SK-N-SH (cell line): ENCODE data around the gene C11orf58. TPM values are rescaled to one million over a fixed set of nuclear protein-coding genes. Genes with fewer than 3 reads are reported as not detected.

Experiments
- CTCF ChIA-PET: fragments of 300-600, 350-600 bp; formaldehyde crosslinking; extraction: SDS; loops from one replicate; lab custom pipeline; 2021; lab: Yijun Ruan, JAX
- POLR2A ChIA-PET: fragments of 350-600 bp; sonication (Branson Sonifier 250); formaldehyde crosslinking; extraction: SDS; loops from one replicate; lab custom pipeline; 2020; ENCODE audit warnings: antibody characterized with exemption, inconsistent platforms; lab: Yijun Ruan, JAX
- DNase-seq: peaks from one replicate; pipeline ENCODE4 v3.0.0; 2012
- H2AFZ ChIP-seq: fragments of 200-600 bp; sonication (generic); 2 replicates; pipeline ENCODE4 v1.8.1; 2016; ENCODE audit warnings: antibody characterized with exemption, mild to moderate bottlenecking, low read depth
- H3F3A ChIP-seq: fragments of 200-600 bp; sonication (generic); replicated peaks from 2 replicates; pipeline ENCODE3; 2016; ENCODE audit warnings: antibody characterized with exemption, mild to moderate bottlenecking; ENCODE audit not compliant: insufficient read depth
- H3K27ac ChIP-seq, 2 experiments: fragments of 200-500 bp in 1 of 2; fragments of 200-600 bp in 1 of 2; sonication (Bioruptor generic) in 1 of 2; sonication (generic), shearing (Covaris generic) in 1 of 2; 2 replicates each; pipeline versions ENCODE4 v1.5.1 to v1.6.1; 2014 to 2016; ENCODE audit warnings: low read depth in 2 of 2, inconsistent platforms in 1 of 2, low read length in 1 of 2, mild to moderate bottlenecking in 1 of 2, mixed read lengths in 1 of 2
- H3K27me3 ChIP-seq: fragments of 200-600 bp; sonication (generic), shearing (Covaris generic); 2 replicates; pipeline ENCODE4 v1.6.1; 2016; ENCODE audit warnings: mixed run types; ENCODE audit not compliant: insufficient read depth
- H3K36me3 ChIP-seq, 2 experiments: fragments of 200-500 bp in 1 of 2; fragments of 200-600 bp in 1 of 2; sonication (Bioruptor generic) in 1 of 2; sonication (generic) in 1 of 2; replicated peaks in 1 of 2; 2 replicates each; pipeline versions ENCODE3 to v1.5.1; 2014 to 2016; ENCODE audit warnings: low read length in 1 of 2, mild to moderate bottlenecking in 1 of 2; ENCODE audit not compliant: insufficient read depth in 2 of 2, control insufficient read depth in 1 of 2
- H3K4me1 ChIP-seq, 2 experiments: fragments of 200-500 bp in 1 of 2; fragments of 200-600 bp in 1 of 2; sonication (Bioruptor generic) in 1 of 2; sonication (generic), shearing (Covaris generic) in 1 of 2; 2 replicates each; pipeline versions ENCODE4 v1.5.1 to v1.6.1; 2014 to 2016; ENCODE audit warnings: low read depth in 1 of 2, low read length in 1 of 2, mixed run types in 1 of 2; ENCODE audit not compliant: insufficient read depth in 2 of 2, control insufficient read depth in 1 of 2
- H3K4me2 ChIP-seq: fragments of 200-600 bp; sonication (generic), shearing (Covaris generic); 2 replicates; pipeline ENCODE4 v1.6.1; 2017; ENCODE audit warnings: mixed run types
- H3K4me3 ChIP-seq, 2 experiments: fragments of 200-500 bp in 1 of 2; fragments of 200-600 bp in 1 of 2; sonication (Bioruptor generic) in 1 of 2; sonication (generic), shearing (Covaris generic) in 1 of 2; 2 replicates each; pipeline versions ENCODE4 v1.5.1 to v1.8.1; 2014 to 2016; ENCODE audit warnings: low read depth in 2 of 2, inconsistent platforms in 1 of 2, low read length in 1 of 2, mild to moderate bottlenecking in 1 of 2, mixed read lengths in 1 of 2, moderate library complexity in 1 of 2
- H3K79me2 ChIP-seq: fragments of 200-600 bp; sonication (generic); 2 replicates; pipeline ENCODE4 v1.8.1; 2017; ENCODE audit warnings: mild to moderate bottlenecking; ENCODE audit not compliant: insufficient read depth
- H3K9ac ChIP-seq: fragments of 200-600 bp; sonication (generic); 2 replicates; pipeline ENCODE4 v1.6.1; 2017; ENCODE audit warnings: mixed run types
- H3K9me2 ChIP-seq: fragments of 200-600 bp; sonication (generic); 2 replicates; pipeline ENCODE4 v1.6.1; 2017; ENCODE audit warnings: mixed run types
- H3K9me3 ChIP-seq: fragments of 200-600 bp; sonication (generic); 2 replicates; pipeline ENCODE4 v1.6.1; 2017; ENCODE audit warnings: mixed run types, mild to moderate bottlenecking, moderate library complexity
- H4K20me1 ChIP-seq: fragments of 200-600 bp; sonication (generic); 2 replicates; pipeline ENCODE4 v1.6.1; 2017; ENCODE audit warnings: mild to moderate bottlenecking, mixed run types; ENCODE audit not compliant: insufficient read depth
- CHD2 ChIP-seq: fragments of 150-350 bp; IDR thresholded peaks from 2 replicates; pipeline ENCODE4 v1.6.1; 2018; ENCODE audit warnings: low read length; ENCODE audit not compliant: partially characterized antibody
- ELF1 ChIP-seq: IDR thresholded peaks from 2 replicates; pipeline ENCODE4 v1.4.0; 2012
- EP300 ChIP-seq, 2 experiments: IDR thresholded peaks; 2 replicates each; pipeline versions ENCODE4 v1.4.0 to v1.6.1; 2012; ENCODE audit warnings: borderline replicate concordance in 1 of 2, low read depth in 1 of 2, low read length in 1 of 2
- FOSL2 ChIP-seq: IDR thresholded peaks from 2 replicates; pipeline ENCODE4 v1.4.0; 2012; ENCODE audit warnings: low read depth, mild to moderate bottlenecking, moderate library complexity, borderline replicate concordance
- FOXJ3 ChIP-seq: sonication (generic); formaldehyde crosslinking; IDR thresholded peaks from 2 replicates; pipeline ENCODE4 v1.5.1; 2020; ENCODE audit warnings: mild to moderate bottlenecking, missing genetic modification reagents
- GABPA ChIP-seq: IDR thresholded peaks from 2 replicates; pipeline ENCODE4 v1.4.0; 2012; ENCODE audit warnings: low read depth, mild to moderate bottlenecking
- GATA2 ChIP-seq: sonication (generic); formaldehyde crosslinking; IDR thresholded peaks from 2 replicates; pipeline ENCODE4 v1.5.0; 2020; ENCODE audit warnings: mild to moderate bottlenecking, missing genetic modification reagents
- IRF3 ChIP-seq: fragments of 150-350 bp; IDR thresholded peaks from 2 replicates; pipeline ENCODE4 v1.6.1; 2016; ENCODE audit warnings: mild to moderate bottlenecking, low read depth, low read length
- MAX ChIP-seq: IDR thresholded peaks from 2 replicates; pipeline ENCODE4 v1.4.0; 2012; ENCODE audit warnings: low read depth
- MEF2A ChIP-seq: IDR thresholded peaks from 2 replicates; pipeline ENCODE4 v1.4.0; 2012; ENCODE audit warnings: low read depth, borderline replicate concordance
- MXI1 ChIP-seq: IDR thresholded peaks from 2 replicates; pipeline ENCODE4 v1.6.1; 2012; ENCODE audit warnings: mild to moderate bottlenecking, low read depth, low read length, improper control_type of control experiment
- NFIC ChIP-seq: IDR thresholded peaks from 2 replicates; pipeline ENCODE4 v1.4.0; 2012; ENCODE audit warnings: borderline replicate concordance
- NRF1 ChIP-seq: IDR thresholded peaks from 2 replicates; pipeline ENCODE4 v1.6.1; 2012; ENCODE audit warnings: low read depth, mild to moderate bottlenecking, low read length
- POLR2AphosphoS5 ChIP-seq: IDR thresholded peaks from 2 replicates; pipeline ENCODE4 v1.6.1; 2012; ENCODE audit warnings: low read depth, low read length
- RAD21 ChIP-seq: IDR thresholded peaks from 2 replicates; pipeline ENCODE4 v1.6.1; 2012; ENCODE audit warnings: mild to moderate bottlenecking, low read length
- RFX5 ChIP-seq: IDR thresholded peaks from 2 replicates; pipeline ENCODE4 v1.6.1; 2012; ENCODE audit warnings: mild to moderate bottlenecking, improper control_type of control experiment, low read length
- RXRA ChIP-seq: IDR thresholded peaks from 2 replicates; pipeline ENCODE4 v1.4.0; 2012; ENCODE audit warnings: low read depth, mild to moderate bottlenecking, borderline replicate concordance
- TAF1 ChIP-seq: IDR thresholded peaks from 2 replicates; pipeline ENCODE4 v1.6.1; 2012; ENCODE audit warnings: low read depth, mild to moderate bottlenecking, low read length, moderate library complexity, borderline replicate concordance
- TCF12 ChIP-seq: IDR thresholded peaks from 2 replicates; pipeline ENCODE4 v1.4.0; 2012
- TEAD4 ChIP-seq: IDR thresholded peaks from 2 replicates; pipeline ENCODE4 v1.4.0; 2012; ENCODE audit warnings: mild to moderate bottlenecking, borderline replicate concordance; ENCODE audit not compliant: insufficient read depth
- USF1 ChIP-seq: IDR thresholded peaks from 2 replicates; pipeline ENCODE4 v1.4.0; 2012; ENCODE audit warnings: low read depth, borderline replicate concordance
- YY1 ChIP-seq: IDR thresholded peaks from 2 replicates; pipeline ENCODE4 v1.4.0; 2012; ENCODE audit warnings: low read depth, mild to moderate bottlenecking
- WGBS: methylation state at CpG from one replicate; pipeline ENCODE4 v1.1.6; 2017; ENCODE audit warnings: low lambda C conversion rate; 5-methylcytosine and 5-hydroxymethylcytosine counted together
- polyA plus RNA-seq, 3 experiments: library from polyadenylated mRNA; depleted of rRNA; stranded (reverse); fragments of >200 nt; gene quantifications; 2 replicates each; pipeline ENCODE4 v1.2.3, GENCODE V29; 2012

C11orf58 gene
- polyA plus RNA-seq, 1 of the 3 experiments (the other 2 are of a cell fraction) = 150 TPM

- no peaks in the 10 kb centered on the region; a peak in 1 of 4 replicates for H3K4me1 ChIP-seq
- no peak for TF ChIP-seq NFIC
- TF ChIP-seq IRF3 = no peak
- no peak for TF ChIP-seq TEAD4
- TF ChIP-seq EP300 (IDR thresholded peaks at IDR 0.05; ENCODE audit: borderline replicate concordance in 1 of 2, low read depth in 1 of 2, low read length in 1 of 2) = no peak
- no peak for TF ChIP-seq GATA2
- TF ChIP-seq POLR2AphosphoS5 = no peak
- TF ChIP-seq RFX5 = no peak
- no peak for TF ChIP-seq YY1
- no peak for TF ChIP-seq MEF2A
- TF ChIP-seq MXI1 = no peak
- TF ChIP-seq ELF1 = no peak
- TF ChIP-seq GABPA = no peak
- no peak for TF ChIP-seq TAF1
- TF ChIP-seq FOXJ3 (CRISPR knock-in tag) = no peak
- TF ChIP-seq NRF1 = no peak
- TF ChIP-seq, all 33 proteins: peak for 0
- no peak overlapping the region for H3K27ac ChIP-seq
- H4K20me1 ChIP-seq = no peaks in the 10 kb centered on the region
- no peak overlapping the region for H3K4me3 ChIP-seq
- H3K36me3 ChIP-seq = no peaks in the 10 kb centered on the region
- no peaks in the 10 kb centered on the region for H3K27me3 ChIP-seq
- H3K9ac ChIP-seq = no peak overlapping the region
- no peak overlapping the region for H3K4me2 ChIP-seq
- ChIA-PET CTCF (interaction anchor here (1.0 to 1.8 kb wide), 2 partner anchors 24 to 56 kb away, joined by 3 to 4 read pairs; no protein-coding TSS in a partner anchor), POLR2A (no interaction called here)
- no peak for DNase-seq
- H3K79me2 ChIP-seq = no peaks in the 10 kb centered on the region
- H2AFZ ChIP-seq = no peak overlapping the region
- no peaks in the 10 kb centered on the region for H3K9me2 ChIP-seq
- no peaks in the 10 kb centered on the region for H3K9me3 ChIP-seq
- 91% methylated on average over 1 of the region's 1 CpG for WGBS
- H3F3A ChIP-seq = peaks cover 23% of the 10 kb centered on the region
These were observed 25.3 kb downstream of the C11orf58 start for GRCh38 chr11:16763746-16764145.

GRCh38 chr11:16764888-16765287 is 26.4 kb downstream of the C11orf58 start:
- CTCF ChIA-PET = interaction anchor here (6.2 kb wide), 1 partner anchor 22 kb away, joined by 46 read pairs; no protein-coding TSS in a partner anchor
- no peaks in the 10 kb centered on the region for H3K9me3 ChIP-seq

More at GRCh38 chr11:16764888-16765287, 26.4 kb downstream of the C11orf58 start:
- whole genome bisulfite sequencing = 82% methylated on average over 8 of the region's 8 CpGs
- H3K27me3 ChIP-seq = no peaks in the 10 kb centered on the region
- no peaks in the 10 kb centered on the region for H3K79me2 ChIP-seq
- H3K36me3 ChIP-seq = no peaks in the 10 kb centered on the region
- H3K9ac ChIP-seq = no peak overlapping the region
- H3K4me1 ChIP-seq = no peaks in the 10 kb centered on the region; a peak in 1 of 4 replicates
- H3K4me2 ChIP-seq = no peak overlapping the region
- no peaks in the 10 kb centered on the region for H3K9me2 ChIP-seq
- H4K20me1 ChIP-seq = no peaks in the 10 kb centered on the region
- no peak overlapping the region for H3K4me3 ChIP-seq
- POLR2A ChIA-PET = interaction anchor here (0.5 kb wide), 1 partner anchor 10 kb away, joined by 3 read pairs; no protein-coding TSS in a partner anchor
- no peak for DNase-seq
- TF ChIP-seq RXRA = no peak
- no peak for TF ChIP-seq RAD21
- no peak for TF ChIP-seq USF1
- no peak for TF ChIP-seq FOXJ3 (CRISPR knock-in tag)
- no peak for TF ChIP-seq TCF12
- TF ChIP-seq GATA2 = no peak
- TF ChIP-seq FOSL2 = no peak
- no peak for TF ChIP-seq NFIC
- TF ChIP-seq IRF3 = no peak
- no peak for TF ChIP-seq POLR2AphosphoS5
- no peak for TF ChIP-seq CHD2
- TF ChIP-seq MAX = no peak
- peaks cover 11% of the 10 kb centered on the region for H3F3A ChIP-seq
- no peak overlapping the region for H3K27ac ChIP-seq
- no peak overlapping the region for H2AFZ ChIP-seq
